ENCODE results near the gene AFG3L2.

DNA sequence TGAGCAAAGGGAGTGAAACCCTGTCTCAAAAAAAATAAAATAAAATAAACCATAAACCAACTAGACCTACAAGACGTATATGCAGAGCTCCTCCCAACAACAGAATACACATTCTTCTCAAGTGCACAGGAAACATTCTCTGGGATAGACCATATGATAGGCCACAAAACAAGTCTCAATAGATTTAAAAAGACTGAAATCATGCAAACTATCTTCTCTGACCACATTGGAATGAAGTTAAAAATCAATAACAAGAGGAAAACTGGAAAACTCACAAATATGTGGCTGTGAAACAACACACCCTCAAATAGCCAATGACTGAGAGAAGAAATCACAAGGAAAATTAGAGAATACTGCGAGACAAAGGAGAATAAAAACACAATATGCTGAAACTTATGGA lies 7.2 kb upstream of the AFG3L2 start:
- no peak for TF ChIP-seq HDAC2 (IDR thresholded peaks at IDR 0.05)
- TF ChIP-seq NFXL1 (IDR thresholded peaks at IDR 0.05; ENCODE audit: borderline replicate concordance): no peak
- TF ChIP-seq, protein P1, sequence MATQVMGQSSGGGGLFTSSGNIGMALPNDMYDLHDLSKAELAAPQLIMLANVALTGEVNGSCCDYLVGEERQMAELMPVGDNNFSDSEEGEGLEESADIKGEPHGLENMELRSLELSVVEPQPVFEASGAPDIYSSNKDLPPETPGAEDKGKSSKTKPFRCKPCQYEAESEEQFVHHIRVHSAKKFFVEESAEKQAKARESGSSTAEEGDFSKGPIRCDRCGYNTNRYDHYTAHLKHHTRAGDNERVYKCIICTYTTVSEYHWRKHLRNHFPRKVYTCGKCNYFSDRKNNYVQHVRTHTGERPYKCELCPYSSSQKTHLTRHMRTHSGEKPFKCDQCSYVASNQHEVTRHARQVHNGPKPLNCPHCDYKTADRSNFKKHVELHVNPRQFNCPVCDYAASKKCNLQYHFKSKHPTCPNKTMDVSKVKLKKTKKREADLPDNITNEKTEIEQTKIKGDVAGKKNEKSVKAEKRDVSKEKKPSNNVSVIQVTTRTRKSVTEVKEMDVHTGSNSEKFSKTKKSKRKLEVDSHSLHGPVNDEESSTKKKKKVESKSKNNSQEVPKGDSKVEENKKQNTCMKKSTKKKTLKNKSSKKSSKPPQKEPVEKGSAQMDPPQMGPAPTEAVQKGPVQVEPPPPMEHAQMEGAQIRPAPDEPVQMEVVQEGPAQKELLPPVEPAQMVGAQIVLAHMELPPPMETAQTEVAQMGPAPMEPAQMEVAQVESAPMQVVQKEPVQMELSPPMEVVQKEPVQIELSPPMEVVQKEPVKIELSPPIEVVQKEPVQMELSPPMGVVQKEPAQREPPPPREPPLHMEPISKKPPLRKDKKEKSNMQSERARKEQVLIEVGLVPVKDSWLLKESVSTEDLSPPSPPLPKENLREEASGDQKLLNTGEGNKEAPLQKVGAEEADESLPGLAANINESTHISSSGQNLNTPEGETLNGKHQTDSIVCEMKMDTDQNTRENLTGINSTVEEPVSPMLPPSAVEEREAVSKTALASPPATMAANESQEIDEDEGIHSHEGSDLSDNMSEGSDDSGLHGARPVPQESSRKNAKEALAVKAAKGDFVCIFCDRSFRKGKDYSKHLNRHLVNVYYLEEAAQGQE (IDR thresholded peaks at IDR 0.05; ENCODE audit: low read depth, low read length): no peak
- no peak for TF ChIP-seq CBFB (IDR thresholded peaks at IDR 0.05; ENCODE audit: low read depth)
- no peak for TF ChIP-seq RAD21 (IDR thresholded peaks at IDR 0.05; ENCODE audit: insufficient read depth, low read depth, low read length)
- TF ChIP-seq, protein P2, sequence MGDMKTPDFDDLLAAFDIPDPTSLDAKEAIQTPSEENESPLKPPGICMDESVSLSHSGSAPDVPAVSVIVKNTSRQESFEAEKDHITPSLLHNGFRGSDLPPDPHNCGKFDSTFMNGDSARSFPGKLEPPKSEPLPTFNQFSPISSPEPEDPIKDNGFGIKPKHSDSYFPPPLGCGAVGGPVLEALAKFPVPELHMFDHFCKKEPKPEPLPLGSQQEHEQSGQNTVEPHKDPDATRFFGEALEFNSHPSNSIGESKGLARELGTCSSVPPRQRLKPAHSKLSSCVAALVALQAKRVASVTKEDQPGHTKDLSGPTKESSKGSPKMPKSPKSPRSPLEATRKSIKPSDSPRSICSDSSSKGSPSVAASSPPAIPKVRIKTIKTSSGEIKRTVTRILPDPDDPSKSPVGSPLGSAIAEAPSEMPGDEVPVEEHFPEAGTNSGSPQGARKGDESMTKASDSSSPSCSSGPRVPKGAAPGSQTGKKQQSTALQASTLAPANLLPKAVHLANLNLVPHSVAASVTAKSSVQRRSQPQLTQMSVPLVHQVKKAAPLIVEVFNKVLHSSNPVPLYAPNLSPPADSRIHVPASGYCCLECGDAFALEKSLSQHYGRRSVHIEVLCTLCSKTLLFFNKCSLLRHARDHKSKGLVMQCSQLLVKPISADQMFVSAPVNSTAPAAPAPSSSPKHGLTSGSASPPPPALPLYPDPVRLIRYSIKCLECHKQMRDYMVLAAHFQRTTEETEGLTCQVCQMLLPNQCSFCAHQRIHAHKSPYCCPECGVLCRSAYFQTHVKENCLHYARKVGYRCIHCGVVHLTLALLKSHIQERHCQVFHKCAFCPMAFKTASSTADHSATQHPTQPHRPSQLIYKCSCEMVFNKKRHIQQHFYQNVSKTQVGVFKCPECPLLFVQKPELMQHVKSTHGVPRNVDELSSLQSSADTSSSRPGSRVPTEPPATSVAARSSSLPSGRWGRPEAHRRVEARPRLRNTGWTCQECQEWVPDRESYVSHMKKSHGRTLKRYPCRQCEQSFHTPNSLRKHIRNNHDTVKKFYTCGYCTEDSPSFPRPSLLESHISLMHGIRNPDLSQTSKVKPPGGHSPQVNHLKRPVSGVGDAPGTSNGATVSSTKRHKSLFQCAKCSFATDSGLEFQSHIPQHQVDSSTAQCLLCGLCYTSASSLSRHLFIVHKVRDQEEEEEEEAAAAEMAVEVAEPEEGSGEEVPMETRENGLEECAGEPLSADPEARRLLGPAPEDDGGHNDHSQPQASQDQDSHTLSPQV (IDR thresholded peaks at IDR 0.05): no peak
- TF ChIP-seq POLR2A (IDR thresholded peaks at IDR 0.05; ENCODE audit: low read depth, low read length): no peak
- no peak for TF ChIP-seq POLR2AphosphoS5 (IDR thresholded peaks at IDR 0.05; ENCODE audit: low read length)
- TF ChIP-seq, protein P3, sequence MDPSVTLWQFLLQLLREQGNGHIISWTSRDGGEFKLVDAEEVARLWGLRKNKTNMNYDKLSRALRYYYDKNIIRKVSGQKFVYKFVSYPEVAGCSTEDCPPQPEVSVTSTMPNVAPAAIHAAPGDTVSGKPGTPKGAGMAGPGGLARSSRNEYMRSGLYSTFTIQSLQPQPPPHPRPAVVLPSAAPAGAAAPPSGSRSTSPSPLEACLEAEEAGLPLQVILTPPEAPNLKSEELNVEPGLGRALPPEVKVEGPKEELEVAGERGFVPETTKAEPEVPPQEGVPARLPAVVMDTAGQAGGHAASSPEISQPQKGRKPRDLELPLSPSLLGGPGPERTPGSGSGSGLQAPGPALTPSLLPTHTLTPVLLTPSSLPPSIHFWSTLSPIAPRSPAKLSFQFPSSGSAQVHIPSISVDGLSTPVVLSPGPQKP (IDR thresholded peaks at IDR 0.05; ENCODE audit: low read depth, low read length): no peak
- no peak for TF ChIP-seq ZBTB33 (IDR thresholded peaks at IDR 0.05)
- no peak for TF ChIP-seq SIN3A (IDR thresholded peaks at IDR 0.05; ENCODE audit: low read depth, low read length)
- TF ChIP-seq NFYB (IDR thresholded peaks at IDR 0.05; ENCODE audit: insufficient read depth, low read depth, low read length): no peak

Measured in GM12878 (cell line).